HG03060 (cell line): ENCODE data around the gene NPNT.

Source experiments
- ATAC-seq: cut with Tn5 transposase; IDR thresholded peaks from one replicate; pipeline ENCODE4 v1.9.1; 2021; ENCODE audit warnings: low read depth, moderate number of reproducible peaks; ENCODE audit not compliant: unreplicated experiment

Gene NPNT

GRCh38 chr4:105967058-105967658, 71.9 kb downstream of the NPNT start:
- ATAC-seq, result no peak

DNA sequence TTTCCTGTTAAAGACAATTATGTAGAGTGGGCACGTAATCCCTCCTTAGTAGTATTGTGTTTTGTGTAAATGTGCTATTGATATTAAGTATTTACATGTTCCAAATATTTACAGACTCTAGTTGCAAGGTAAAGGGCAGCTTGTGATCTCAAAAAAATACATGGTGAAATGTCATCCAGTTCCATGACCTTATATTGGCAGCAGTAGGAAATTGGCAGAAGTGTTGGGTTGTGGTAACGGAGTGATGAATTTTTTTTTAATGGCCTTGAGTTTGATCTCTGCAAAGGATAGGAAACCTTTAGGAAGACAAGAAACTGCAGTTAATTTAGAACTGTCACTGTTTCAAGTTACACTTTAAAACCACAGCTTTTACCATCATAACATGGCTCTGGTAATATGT, 74.3 kb downstream of the NPNT start:
- no peak for ATAC-seq

GRCh38 chr4:105970371-105970770, 75.1 kb downstream of the NPNT start:
- no peak for ATAC-seq

- ATAC-seq, result no peak
Observed at GRCh38 chr4:105971036-105971435, 75.8 kb downstream of the NPNT start.

DNA sequence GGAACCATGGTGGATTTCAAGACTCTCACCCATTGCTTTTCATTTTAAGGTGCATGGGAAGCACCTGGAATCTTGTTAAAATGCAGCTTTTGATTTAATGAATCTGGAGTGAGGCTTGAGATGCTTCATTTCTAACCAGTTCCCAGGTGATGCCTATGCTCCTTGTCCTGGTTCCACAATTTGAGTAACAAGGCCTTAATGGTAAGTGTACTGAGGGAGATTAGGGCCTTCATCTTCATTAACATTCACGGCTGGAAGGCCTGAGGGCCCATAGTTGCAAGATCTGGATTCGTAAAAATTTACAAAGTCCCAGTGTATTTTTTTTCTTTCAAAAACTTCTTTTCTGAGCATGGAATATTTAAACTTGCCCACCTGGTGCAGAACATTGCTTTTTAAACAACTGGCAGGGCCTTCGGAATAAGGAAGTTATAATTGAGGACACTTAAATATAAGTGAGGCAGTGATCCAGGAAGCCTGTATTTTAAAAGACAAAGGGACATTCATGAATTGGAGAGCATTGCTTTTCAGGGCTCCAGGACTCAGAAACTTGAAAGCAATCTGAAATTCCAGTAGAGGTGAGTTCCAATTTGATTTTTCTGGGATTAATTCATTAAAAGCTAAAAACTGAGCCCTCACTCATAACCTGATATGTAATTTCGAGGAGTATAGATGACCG, 77.8 kb downstream of the NPNT start:
- ATAC-seq, result no peak

DNA sequence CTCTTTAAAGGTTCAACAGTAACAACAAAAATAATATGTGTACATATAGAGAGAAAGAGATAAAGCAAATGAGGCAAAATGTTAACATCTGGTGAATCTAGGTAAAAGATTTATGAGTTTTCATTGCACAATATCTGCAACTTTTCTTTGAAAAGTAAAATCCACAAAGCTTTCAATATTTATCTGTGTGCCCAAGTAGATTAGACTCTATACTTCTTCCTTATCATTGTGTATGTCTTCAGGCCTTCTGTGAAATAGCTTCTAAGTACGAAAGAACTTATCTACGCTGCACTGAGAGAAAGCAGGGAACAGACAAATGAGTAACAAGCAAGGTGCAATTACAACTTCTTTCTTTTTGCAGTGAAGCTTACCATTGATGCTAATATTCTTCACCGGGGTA, 81.6 kb downstream of the NPNT start:
- ATAC-seq, result no peak

DNA sequence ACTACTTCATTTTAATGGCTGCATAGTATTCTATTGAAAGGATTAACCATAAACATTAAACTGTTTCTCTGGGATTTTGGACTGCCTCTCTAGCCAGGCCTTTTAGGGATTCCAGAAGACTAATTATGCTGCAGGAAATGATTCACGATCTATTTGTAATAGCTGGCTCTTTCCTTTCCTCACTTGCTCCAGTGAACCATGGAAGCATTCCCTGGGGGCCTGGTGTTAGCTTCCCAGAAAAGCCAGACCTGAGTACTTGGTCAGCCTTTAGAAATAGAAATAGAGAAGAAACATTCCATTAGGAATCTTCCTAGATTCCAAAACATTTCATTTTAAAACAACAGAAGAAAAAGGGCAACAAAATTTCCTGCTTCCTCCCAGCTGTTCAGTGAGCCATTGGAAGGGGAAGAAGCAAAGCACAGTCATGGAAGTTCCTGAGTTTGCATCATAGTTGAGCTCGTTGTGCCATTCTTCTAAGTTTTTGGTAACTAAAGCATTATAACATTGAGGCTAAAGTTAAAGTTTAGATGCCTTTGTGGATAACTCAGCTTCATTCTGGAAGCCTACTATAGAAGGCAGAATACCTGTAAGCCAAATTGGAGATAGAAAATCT, 83.5 kb downstream of the NPNT start:
- ATAC-seq, result no peak

GRCh38 chr4:105979506-105979905, 84.2 kb downstream of the NPNT start:
- ATAC-seq, result no peak

DNA sequence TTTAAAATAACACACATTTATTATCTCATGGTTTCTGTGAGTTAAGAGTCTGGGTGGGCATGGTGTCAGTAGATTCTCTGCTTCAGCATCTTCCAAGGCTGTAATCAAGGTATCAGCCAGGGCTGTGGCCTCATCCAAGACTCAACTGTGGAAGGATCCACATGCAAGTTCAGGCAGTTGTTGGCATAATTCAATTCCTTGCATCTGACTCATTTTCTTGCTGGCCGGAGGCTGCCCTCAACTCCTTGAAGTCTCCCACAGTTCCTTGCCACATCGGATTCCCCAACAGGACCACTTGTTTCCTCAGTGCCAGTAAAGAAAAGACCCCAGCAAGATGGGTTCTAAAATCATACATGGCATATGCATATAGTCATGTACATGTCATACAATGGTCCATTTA, 93.4 kb downstream of the NPNT start:
- no peak for ATAC-seq

GRCh38 chr4:105989485-105990242, 94.4 kb downstream of the NPNT start:
- ATAC-seq, result no peak

DNA sequence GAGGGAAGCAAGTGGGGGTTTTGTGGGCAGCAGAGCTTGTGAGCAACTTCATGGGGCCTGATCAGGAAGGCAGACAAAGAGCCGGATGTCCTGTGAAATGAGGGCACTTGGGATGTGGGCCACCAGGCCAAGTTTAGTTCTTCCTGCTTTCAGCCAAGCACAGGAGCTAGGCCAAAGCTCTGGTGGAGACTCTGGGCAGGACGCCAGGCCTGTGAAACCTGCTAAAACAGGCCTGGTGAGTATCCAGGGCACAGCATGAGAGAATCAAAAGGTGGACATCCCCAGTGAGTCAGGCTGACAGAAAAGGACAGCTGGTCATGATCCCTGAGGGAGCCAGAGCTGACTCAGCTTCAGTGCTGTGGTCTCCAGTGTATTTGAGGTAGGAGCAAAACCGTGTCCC, 95.7 kb downstream of the NPNT start:
- no peak for ATAC-seq

- no peak for ATAC-seq
Observed at GRCh38 chr4:105991726-105992125, 96.5 kb downstream of the NPNT start.

DNA sequence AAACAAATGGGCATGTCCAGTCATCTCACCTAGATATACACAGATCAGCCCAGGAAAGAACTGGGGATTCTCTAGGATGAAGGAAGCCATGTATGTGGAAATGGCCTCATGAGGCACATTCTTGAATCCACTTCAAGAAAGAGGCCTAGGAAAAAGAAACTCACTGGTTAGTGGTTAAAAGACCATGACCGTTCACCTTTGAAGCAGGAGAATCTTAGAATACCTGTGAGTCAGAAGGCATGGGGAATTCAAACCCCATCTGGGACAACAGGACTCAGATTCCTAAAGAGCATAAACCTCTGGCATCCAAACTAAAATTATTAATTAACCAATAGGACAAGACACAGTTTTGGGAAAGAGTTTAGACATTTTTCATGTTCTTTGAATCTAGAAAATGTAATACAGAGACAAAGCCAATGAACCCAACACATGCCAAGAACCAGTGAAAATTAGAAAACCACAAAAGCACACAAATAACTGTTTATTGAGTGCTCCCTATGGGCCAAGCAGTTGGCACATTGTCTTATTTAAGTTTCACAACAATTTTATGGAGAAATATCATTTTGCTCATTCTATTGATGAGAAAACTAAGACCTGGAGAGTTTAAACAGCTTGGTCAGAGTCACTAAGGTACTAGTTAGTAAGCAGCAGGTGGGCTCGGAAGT, 97.5 kb downstream of the NPNT start:
- no peak for ATAC-seq

DNA sequence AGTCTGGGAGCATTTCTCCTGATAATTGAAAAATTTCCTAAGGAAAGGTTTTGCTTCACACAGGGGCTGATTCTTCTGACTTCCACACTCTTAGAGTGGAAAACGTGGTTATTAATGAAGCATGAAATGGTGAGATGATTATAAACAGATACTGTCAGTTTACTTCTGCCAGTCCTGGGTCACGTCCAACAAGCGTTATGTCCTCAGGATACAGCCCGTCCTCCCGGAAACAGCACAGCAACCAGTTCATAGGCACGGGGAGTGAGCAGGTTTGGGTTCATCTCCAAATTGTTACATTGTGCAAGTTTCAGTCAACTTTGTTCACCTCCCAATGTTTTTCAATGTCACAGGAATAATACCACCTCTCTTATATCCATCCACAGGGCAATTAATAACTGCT, 98.8 kb downstream of the NPNT start:
- no peak for ATAC-seq

GRCh38 chr4:105994841-105995501, 99.7 kb downstream of the NPNT start:
- ATAC-seq, result no peak

- no peak for ATAC-seq
Observed at GRCh38 chr4:105996845-105997244, 101.6 kb downstream of the NPNT start.

- no peak for ATAC-seq
Observed at GRCh38 chr4:105998171-105999063, 103.1 kb downstream of the NPNT start.

GRCh38 chr4:106002994-106003393, 107.7 kb downstream of the NPNT start:
- ATAC-seq, result no peak

- ATAC-seq, result no peak
Observed at GRCh38 chr4:106010761-106011160, 115.5 kb downstream of the NPNT start.
